ENCODE data around the gene TTLL3.
"Not testable (repeated sequence)": the region's sequence is repeated elsewhere in the genome, so short reads cannot be mapped to it uniquely, and the experiment has no call there.

TTLL3 gene

DNA sequence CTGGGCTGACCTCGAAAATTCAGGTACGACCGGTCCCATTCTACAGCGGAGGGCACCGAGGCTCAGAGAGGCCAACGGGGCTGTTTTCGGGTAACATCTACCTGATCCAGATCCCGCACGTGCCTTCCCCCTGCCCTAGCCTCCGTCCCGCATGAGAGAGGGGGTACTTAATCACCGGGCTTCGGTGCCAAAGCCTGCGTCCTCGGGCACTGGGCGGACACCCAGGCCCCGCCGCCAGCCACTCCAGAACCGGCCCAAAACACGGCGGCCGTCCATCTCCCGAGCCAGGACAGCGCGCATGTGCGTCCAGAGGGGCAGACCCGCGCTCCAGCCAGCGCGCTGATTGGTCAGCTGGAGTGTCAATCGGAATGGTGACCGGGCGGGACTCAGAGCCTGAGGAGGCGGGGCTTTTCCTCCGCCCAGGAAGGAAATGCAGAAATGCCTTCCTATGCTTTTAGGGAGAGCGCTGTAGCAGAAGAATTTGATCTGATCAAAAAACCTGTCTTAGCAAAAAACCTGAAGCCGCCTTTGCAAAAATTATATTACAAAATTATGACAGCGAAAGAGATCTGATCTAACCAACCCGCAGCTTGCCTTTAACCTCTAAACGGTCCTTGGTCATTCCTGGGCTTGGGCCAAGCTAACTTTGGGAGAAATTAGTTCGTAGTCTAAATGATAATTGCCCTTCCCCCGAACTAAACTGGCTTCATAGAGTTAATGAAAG, 33.8 kb downstream of the TTLL3 start, which contains the start of gene RPUSD3:
Gene RPUSD3, minus strand, starts transcription at position 294 of the 724 bp plus-strand sequence. Its CDS starts 18 bp downstream, at position 276.
- TF ChIP-seq, protein P1, sequence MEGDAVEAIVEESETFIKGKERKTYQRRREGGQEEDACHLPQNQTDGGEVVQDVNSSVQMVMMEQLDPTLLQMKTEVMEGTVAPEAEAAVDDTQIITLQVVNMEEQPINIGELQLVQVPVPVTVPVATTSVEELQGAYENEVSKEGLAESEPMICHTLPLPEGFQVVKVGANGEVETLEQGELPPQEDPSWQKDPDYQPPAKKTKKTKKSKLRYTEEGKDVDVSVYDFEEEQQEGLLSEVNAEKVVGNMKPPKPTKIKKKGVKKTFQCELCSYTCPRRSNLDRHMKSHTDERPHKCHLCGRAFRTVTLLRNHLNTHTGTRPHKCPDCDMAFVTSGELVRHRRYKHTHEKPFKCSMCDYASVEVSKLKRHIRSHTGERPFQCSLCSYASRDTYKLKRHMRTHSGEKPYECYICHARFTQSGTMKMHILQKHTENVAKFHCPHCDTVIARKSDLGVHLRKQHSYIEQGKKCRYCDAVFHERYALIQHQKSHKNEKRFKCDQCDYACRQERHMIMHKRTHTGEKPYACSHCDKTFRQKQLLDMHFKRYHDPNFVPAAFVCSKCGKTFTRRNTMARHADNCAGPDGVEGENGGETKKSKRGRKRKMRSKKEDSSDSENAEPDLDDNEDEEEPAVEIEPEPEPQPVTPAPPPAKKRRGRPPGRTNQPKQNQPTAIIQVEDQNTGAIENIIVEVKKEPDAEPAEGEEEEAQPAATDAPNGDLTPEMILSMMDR (conservative IDR thresholded peaks at IDR 0.05; ENCODE audit: low read depth, low read length) = no peak

DNA sequence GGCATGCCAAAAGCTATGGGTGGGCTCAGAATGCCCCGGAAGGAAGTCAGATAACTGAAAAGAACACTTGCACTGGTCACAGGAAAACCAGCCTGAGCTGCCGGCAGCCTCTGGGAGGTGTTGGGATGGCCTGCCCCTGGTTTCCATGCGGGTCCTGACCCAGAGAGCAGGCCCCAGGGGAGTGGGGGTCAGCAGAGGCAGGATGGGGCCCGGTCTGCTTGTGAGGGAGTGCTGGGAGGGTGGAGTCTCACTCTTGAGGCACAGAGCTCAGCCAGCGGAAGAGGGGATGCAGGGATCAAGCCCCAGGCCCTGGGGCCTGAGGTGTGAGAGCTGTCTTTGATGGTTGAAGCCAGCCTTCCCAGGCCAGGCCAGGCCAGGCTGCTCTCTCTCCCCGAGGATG, 36.2 kb downstream of the TTLL3 start:
- Histone ChIP-seq H4K20me1 (ENCODE audit: insufficient read depth) (no peaks in the 10 kb centered on the region), H3K36me3 (ENCODE audit: insufficient read depth) (no peaks in the 10 kb centered on the region), H3K27me3 (ENCODE audit: insufficient read depth, low read depth) (no peaks in the 10 kb centered on the region), H3K4me3 (IDR thresholded peaks at IDR 0.05; ENCODE audit: insufficient read depth, low read depth, low read length) (no peak overlapping the region), H3K4me2 (no peak overlapping the region), H2AFZ (ENCODE audit: low read depth) (no peak overlapping the region), H3K79me2 (ENCODE audit: insufficient read depth, low read depth) (no peaks in the 10 kb centered on the region), H3K9ac (no peak overlapping the region), H3K4me1 (ENCODE audit: low read depth, poor library complexity, severe bottlenecking) (no peaks in the 10 kb centered on the region), H3K27ac (no peak overlapping the region)
- TF ChIP-seq, protein P1 (conservative IDR thresholded peaks at IDR 0.05; ENCODE audit: low read depth, low read length) = no peak

More for the DNA sequence above, 33.8 kb downstream of the TTLL3 start, which contains the start of gene RPUSD3:
- no peaks in the 10 kb centered on the region for H3K79me2 ChIP-seq (ENCODE audit: insufficient read depth, low read depth)
- H3K27me3 ChIP-seq (ENCODE audit: insufficient read depth, low read depth) = no peaks in the 10 kb centered on the region
- H2AFZ ChIP-seq (ENCODE audit: low read depth) = peak within 1 kb of the TSS; percentile 73
- peak within 1 kb of the TSS; percentile 92 for H3K4me3 ChIP-seq (IDR thresholded peaks at IDR 0.05; ENCODE audit: insufficient read depth, low read depth, low read length)
- no peaks in the 10 kb centered on the region for H4K20me1 ChIP-seq (ENCODE audit: insufficient read depth)
- H3K9ac ChIP-seq = peak within 1 kb of the TSS; percentile 58; the same call in 1 of the 2 replicates
- H3K4me1 ChIP-seq (ENCODE audit: low read depth, poor library complexity, severe bottlenecking) = no peaks in the 10 kb centered on the region
- H3K27ac ChIP-seq = no peak within 1 kb of the TSS
- no peaks in the 10 kb centered on the region for H3K36me3 ChIP-seq (ENCODE audit: insufficient read depth)
- peak within 1 kb of the TSS; percentile 69 for H3K4me2 ChIP-seq

DNA sequence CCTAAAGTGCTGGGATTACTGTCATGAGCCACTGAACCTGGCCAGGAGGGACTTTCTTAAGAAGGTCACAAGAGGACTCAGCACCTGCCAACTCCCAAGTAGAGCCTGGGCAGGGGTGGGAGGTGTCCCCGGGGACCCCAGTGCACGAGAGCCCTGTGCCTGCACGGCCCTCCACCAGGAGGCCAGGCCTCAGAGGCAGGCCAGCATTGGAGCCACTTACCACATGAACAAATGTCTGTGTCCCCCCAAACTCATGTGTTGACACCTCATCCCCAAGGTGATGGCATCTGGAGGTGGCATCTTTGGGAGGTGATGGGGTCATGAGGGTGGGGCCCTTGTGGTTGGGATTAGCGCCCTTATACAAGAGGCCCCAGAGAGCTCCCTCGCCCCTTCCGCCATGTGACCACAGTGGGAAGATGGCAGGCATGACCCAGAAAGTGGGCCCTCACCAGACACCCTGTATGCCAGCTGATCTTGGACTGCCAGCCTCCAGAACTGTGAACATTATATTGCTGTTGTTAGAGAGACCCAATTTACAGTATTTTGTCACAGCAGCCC, 36.9 kb downstream of the TTLL3 start:
- Histone ChIP-seq H3K4me2 (no peak overlapping the region), H3K9ac (no peak overlapping the region), H3K4me1 (ENCODE audit: low read depth, poor library complexity, severe bottlenecking) (no peaks in the 10 kb centered on the region), H3K79me2 (ENCODE audit: insufficient read depth, low read depth) (no peaks in the 10 kb centered on the region), H3K4me3 (IDR thresholded peaks at IDR 0.05; ENCODE audit: insufficient read depth, low read depth, low read length) (no peak overlapping the region), H3K27ac (no peak overlapping the region), H3K36me3 (ENCODE audit: insufficient read depth) (no peaks in the 10 kb centered on the region), H4K20me1 (ENCODE audit: insufficient read depth) (no peaks in the 10 kb centered on the region), H2AFZ (ENCODE audit: low read depth) (no peak overlapping the region), H3K27me3 (ENCODE audit: insufficient read depth, low read depth) (no peaks in the 10 kb centered on the region)
- TF ChIP-seq, protein P1 (conservative IDR thresholded peaks at IDR 0.05; ENCODE audit: low read depth, low read length) = no peak

DNA sequence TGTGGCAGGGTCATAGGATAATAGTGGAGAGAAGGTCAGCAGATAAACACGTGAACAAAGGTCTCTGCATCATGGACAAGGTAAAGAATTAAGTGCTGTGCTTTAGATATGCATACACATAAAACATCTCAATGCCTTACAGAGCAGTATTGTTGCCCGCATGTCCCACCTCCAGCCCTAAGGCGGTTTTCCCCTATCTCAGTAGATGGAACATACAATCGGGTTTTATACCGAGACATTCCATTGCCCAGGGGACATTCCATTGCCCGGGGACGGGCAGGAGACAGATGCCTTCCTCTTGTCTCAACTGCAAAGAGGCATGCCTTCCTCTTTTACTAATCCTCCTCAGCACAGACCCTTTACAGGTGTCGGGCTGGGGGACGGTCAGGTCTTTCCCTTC, 37.8 kb downstream of the TTLL3 start:
- not testable (repeated sequence) for H3K9ac ChIP-seq; H2AFZ ChIP-seq (ENCODE audit: low read depth); H3K4me2 ChIP-seq; H3K27ac ChIP-seq; H3K4me3 ChIP-seq (IDR thresholded peaks at IDR 0.05; ENCODE audit: insufficient read depth, low read depth, low read length); H3K27me3 ChIP-seq (ENCODE audit: insufficient read depth, low read depth); H4K20me1 ChIP-seq (ENCODE audit: insufficient read depth); H3K4me1 ChIP-seq (ENCODE audit: low read depth, poor library complexity, severe bottlenecking); H3K79me2 ChIP-seq (ENCODE audit: insufficient read depth, low read depth); H3K36me3 ChIP-seq (ENCODE audit: insufficient read depth)

DNA sequence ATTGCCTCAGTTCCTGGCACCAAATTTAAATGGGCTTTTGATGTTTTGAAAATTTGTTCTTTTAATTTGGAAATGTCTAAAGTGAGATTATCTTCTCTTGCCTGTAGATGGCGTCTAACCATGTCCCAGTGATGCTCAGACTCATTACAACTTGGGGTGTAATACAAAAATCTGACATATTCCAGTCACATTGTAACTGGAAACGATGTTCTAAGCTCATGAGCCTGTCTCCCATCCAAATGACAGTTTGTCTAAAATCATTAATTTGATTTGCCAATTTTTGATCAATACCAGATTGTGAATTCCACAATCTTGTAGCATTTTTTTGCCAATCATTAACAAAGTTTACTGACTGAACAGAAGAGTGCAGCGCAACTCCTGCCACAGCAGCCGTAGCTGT, 38.8 kb downstream of the TTLL3 start:
- H3K36me3 ChIP-seq (ENCODE audit: insufficient read depth); H3K9ac ChIP-seq; H2AFZ ChIP-seq (ENCODE audit: low read depth); H3K4me1 ChIP-seq (ENCODE audit: low read depth, poor library complexity, severe bottlenecking); H3K27ac ChIP-seq; H3K4me2 ChIP-seq; H3K79me2 ChIP-seq (ENCODE audit: insufficient read depth, low read depth); H3K4me3 ChIP-seq (IDR thresholded peaks at IDR 0.05; ENCODE audit: insufficient read depth, low read depth, low read length); H3K27me3 ChIP-seq (ENCODE audit: insufficient read depth, low read depth); H4K20me1 ChIP-seq (ENCODE audit: insufficient read depth): not testable (repeated sequence)
- TF ChIP-seq, protein P1 (conservative IDR thresholded peaks at IDR 0.05; ENCODE audit: low read depth, low read length) = 0 out of 2 replicates have a peak, but pooled peaks have one; percentile 29

DNA sequence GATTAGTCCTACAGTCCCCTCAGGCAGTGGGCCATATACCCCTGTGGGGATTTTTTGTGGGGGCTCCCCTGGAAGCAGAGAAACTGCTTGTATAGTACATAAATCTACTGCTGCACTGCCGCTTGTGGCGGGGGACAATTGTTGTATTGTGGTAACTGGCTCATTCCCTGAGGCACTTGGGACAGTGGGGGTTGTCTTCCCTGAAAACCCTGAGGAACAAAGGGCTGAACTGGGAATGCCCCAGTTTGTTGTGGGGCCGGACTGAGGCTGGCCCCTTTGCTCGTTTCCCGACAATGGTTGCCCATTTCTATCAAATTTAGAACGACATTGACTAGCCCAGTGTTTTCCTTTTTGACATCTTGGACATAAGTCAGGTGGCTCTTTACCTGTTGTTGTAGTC, 41.3 kb downstream of the TTLL3 start:
- not testable (repeated sequence) for H3K4me1 ChIP-seq (ENCODE audit: low read depth, poor library complexity, severe bottlenecking); H4K20me1 ChIP-seq (ENCODE audit: insufficient read depth); H3K4me2 ChIP-seq; H3K9ac ChIP-seq; H3K36me3 ChIP-seq (ENCODE audit: insufficient read depth); H2AFZ ChIP-seq (ENCODE audit: low read depth); H3K27ac ChIP-seq; H3K79me2 ChIP-seq (ENCODE audit: insufficient read depth, low read depth); H3K27me3 ChIP-seq (ENCODE audit: insufficient read depth, low read depth); H3K4me3 ChIP-seq (IDR thresholded peaks at IDR 0.05; ENCODE audit: insufficient read depth, low read depth, low read length)

DNA sequence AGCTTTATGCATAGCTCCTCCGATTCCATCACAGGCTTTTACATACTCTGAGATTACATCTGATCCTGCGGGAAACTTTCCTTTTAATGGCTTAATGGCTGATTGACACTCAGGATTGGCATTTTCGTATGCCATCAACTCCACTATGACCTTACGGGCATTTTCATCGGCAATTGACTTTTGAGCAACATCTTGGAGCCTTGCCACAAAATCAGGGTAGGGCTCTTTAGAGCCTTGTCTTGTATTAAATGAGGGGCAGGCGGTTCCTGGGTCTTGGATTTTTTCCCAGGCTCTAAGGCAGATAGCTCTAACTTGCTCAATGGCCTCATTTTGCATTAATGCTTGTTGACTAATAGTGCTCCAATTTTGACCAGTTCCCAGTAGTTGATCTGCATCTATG, 41.9 kb downstream of the TTLL3 start:
- not testable (repeated sequence) for H2AFZ ChIP-seq (ENCODE audit: low read depth); H3K27ac ChIP-seq; H4K20me1 ChIP-seq (ENCODE audit: insufficient read depth); H3K4me3 ChIP-seq (IDR thresholded peaks at IDR 0.05; ENCODE audit: insufficient read depth, low read depth, low read length); H3K4me2 ChIP-seq; H3K79me2 ChIP-seq (ENCODE audit: insufficient read depth, low read depth); H3K27me3 ChIP-seq (ENCODE audit: insufficient read depth, low read depth); H3K36me3 ChIP-seq (ENCODE audit: insufficient read depth); H3K9ac ChIP-seq; H3K4me1 ChIP-seq (ENCODE audit: low read depth, poor library complexity, severe bottlenecking)
